T1000 (cell line): ENCODE results near the gene AAMP.

Experiments used
- DNase-seq: peaks from one replicate; lab custom pipeline; 2025; ENCODE audit warnings: mixed read lengths; lab: John Stamatoyannopoulos, UW

AAMP gene

GRCh38 chr2:218294430-218295022, 24.6 kb upstream of the AAMP start:
- no peak for DNase-seq

GRCh38 chr2:218293715-218294429, 23.9 kb upstream of the AAMP start:
- no peak for DNase-seq

DNA sequence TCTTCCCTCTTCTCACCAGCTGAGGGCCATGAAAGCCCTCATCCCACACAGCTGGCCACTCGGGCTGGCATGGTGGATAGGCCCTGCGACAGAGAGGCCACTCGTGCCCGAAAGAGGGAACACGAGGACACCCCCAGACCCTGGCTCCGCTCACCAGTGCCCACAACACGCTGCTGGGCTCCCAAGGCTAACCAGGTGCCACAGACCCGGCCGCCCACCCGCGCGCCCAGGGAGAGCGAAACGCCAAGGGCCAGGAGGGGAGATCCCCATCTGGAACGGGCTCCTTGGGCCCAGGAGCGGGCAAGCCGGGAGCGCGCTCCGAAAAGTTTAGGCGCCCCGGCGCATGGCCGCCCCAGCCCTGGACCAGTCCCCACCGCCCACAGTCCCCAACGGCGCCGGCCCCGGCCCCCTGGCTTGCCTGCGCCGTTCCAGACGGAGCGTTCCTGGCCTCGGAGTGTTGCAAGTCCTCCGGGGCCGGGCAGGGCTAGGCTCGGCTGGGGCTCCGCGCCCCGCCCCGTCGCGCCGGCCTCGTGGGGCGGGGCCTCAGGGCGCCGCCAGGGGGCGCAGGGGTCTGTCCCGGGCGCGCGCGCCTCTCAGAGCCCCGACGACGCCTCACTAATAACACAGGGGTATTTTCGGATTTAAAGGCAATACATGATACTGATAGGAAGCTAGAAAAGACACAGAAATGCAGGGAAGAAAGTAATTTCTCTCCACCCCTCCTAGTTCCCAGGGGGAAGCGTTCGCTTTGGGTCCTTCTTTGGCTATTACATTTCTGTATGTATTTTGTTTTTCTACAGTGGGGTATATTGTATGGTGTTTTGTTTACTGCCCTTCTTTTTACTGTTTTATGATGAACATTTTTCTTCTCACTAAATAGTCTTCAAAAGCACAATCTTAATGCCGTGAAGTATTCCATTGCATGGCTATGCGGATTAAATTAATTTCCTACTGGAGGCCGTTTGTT, 22.4 kb upstream of the AAMP start, which contains the start of gene TMBIM1:
TSS of gene TMBIM1 (minus strand) at position 456 of the 967 bp plus-strand sequence. CDS start 10,362 bp downstream, outside the sequence.
- peak; percentile 70 for DNase-seq

GRCh38 chr2:218291318-218292047, 21.5 kb upstream of the AAMP start:
- no peak for DNase-seq

GRCh38 chr2:218290316-218291261, 20.7 kb upstream of the AAMP start:
- DNase-seq, result no peak

DNA sequence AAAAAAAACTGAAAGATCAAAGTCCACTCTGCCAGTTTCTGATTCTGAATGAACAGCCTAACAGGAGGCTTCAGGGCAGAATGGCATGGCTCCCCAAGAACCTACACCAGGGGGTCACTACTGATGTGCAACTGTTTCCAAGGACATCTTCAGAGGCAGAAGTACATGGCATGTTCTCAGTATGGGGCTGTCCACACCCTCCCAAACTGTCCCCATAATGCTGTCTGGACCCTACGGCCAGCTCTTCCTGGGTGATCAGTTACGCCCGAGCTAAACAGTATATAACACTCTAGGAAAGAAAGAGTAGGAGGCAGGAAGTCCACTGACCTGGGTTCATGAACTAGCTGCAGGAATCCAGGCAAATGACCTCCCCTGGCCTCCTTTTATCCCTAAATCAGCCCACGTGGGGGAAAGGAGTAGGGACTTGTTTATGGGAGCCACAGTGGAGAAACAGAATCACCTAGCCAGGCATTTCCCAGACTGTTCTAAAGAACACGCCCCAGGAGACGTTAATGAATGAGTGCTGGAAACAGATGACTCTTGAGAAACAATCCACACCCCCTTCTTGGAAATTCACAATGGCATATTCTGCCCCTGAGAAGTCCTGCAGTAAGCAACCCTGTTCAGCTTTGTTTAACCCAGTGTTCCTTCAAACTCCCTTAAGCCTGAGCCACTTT, 19.8 kb upstream of the AAMP start:
- no peak for DNase-seq

- DNase-seq, result peak; percentile 71
Observed at GRCh38 chr2:218286570-218287459, 16.9 kb upstream of the AAMP start.

DNA sequence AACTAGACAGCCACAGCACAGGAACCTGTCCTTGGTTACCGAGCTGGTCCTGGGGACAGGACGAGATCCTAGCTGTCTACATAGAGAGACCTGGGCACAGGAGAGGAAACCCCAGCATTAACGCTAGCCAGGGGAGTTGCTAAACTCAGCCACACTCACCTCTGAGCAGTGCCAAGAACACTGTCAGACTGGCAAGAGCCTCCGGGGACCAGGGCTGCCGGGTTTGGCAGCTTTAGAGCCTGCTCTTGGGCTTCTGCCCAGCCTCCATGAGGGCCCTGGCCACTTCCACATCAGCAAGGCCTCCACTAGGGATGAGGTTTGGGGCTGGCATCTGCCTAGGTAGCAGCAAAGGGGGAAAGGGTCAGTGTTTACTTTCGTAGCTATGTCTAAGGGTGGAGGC, 15.7 kb upstream of the AAMP start:
- DNase-seq, result no peak

DNA sequence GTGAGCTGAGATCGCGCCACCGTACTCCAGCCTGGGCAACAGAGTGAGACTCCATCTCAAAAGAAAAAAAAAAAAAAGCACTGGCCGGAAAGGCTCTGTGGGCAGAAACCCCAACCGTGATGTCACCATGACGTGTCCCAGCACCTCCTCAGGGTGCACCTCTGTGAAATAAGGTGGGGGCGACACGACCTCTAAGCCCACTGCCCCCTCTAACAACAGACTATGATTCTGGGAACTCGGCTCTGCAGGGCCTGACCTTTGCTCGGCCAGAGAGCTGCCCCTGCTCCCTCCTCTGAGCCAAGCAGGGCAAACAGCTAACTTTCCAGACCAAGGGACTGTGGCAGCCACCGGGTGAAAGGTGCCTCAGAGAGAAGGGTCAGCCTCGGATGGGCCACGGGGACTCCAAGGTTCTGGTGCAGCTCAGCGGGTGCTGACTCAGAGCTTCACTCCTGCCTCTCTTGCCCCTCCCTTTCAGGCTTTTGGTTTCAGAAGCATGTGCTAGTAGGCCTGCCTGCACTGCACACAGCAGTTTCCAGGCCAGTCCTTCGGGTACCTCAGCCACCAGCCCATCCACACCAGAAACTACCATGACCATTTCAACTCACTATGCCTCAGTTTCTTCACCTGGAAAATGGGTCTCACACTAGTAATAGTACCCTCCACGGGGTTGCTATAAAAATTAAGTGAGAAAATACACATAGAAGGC, 14.3 kb upstream of the AAMP start:
- DNase-seq, result peak; percentile 41

GRCh38 chr2:218282173-218282991, 12.4 kb upstream of the AAMP start:
- no peak for DNase-seq

- no peak for DNase-seq
Observed at GRCh38 chr2:218281449-218281848, 11.5 kb upstream of the AAMP start.

- no peak for DNase-seq
Observed at GRCh38 chr2:218280260-218280870, 10.4 kb upstream of the AAMP start.

DNA sequence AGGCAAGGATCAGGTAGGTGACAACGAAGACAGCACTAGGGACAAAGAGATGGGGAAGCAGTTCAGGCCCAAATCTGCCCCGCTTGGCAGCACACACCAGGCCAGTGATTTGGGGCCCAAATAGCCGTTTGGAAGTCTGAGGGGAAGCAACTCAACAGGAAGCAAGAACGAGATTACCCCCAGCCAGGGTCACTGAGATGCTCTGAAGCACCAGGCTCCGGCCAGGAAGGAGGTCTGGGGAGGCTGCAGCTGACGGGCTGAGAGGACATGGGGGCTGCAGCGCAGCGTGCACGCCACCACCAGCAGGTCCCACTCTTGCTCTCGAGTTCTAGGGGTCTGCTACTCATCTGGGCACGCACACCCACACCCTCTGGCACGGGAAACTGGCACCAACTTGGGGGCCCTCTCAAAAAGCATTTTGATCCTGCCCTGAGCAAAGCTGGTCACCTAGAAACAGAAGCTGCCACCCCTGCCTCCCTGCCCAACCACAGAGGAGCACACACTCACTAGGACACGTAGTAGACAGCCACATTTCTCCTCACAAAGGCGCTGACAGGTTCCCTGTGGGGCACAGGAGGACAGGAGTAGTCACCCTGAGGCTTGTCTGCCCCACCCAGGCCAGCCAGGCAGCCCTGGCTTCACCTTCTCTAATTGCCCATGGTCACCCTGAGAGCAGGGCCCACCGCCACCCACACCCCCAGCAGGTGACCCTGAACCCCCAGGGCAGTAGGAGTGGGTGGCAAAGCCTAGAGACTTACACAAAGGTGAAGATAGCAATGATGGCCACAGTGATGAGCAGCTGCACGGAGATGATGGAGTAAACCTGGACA, 8.8 kb upstream of the AAMP start:
- DNase-seq, result no peak

DNA sequence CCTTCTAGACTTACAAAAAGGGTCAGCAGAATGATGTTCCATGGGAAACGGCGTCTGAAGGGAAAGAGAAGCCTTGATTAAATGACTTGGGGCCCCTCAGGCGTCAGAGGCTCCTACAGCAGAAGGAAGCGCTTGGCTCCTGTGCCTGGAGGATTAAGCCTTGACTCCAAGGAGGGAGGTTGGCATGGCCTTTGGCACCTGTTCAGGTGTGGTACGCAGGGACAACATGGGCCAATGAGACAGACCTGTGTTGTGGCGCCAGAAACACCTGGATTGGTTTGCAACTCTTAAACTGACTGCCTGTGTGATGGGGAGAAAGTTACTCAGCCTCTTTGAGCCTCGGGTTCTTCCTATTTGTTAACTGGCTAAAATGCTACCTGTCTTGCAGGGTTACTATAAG, 8.0 kb upstream of the AAMP start:
- no peak for DNase-seq

DNA sequence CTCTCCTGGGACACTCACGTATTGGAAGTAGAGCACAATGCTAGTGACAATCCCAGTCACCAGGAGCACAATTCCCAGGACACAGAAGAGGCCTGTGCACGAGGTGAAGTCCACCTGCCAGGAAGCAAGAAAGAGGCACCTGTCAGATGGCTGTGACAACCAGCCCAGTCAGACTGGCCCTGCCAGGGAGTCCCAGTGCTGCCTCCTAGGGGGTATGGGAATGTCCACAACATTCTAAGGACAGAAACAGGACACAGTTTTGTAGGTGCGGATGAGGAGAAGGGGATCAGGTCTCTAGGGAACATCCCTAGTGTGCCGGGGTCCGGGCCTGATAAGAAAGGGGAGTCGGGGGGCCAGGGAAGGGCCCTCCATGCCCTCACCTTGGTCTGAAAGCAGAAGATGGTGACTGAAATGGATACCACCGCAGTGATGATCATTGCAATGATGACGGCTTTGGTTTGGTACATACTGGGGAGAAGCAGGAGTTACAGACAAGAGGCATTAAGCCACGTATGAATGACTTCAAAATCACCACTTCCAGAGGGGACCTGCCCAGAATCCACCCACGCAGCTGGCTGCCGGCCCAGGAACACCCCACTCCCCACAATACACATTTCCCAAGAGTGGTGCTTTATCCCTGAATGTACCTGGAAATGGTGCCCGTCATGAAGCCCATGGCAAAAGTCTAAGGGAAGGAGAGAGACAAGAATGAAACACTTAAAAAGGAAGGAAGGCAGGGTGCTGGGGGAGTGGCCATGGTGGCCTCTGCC, 7.2 kb upstream of the AAMP start:
- no peak for DNase-seq
